H1 (cell line): ENCODE data around the gene SYNPO2L. TPM values are rescaled to one million over a fixed set of nuclear protein-coding genes. Genes with fewer than 3 reads are reported as not detected.

Experiments
- CTBP2 ChIP-seq: IDR thresholded peaks from 2 replicates; pipeline ENCODE4 v1.7.0; 2011; ENCODE audit warnings: borderline replicate concordance, mild to moderate bottlenecking, moderate library complexity, mixed read lengths, low read length; ENCODE audit not compliant: insufficient read depth, insufficient read length
- FOSL1 ChIP-seq: IDR thresholded peaks from 2 replicates; pipeline ENCODE4 v1.6.1; 2011; ENCODE audit warnings: mild to moderate bottlenecking, low read depth, low read length, moderate library complexity; ENCODE audit not compliant: insufficient read depth
- GTF2F1 ChIP-seq: IDR thresholded peaks from 2 replicates; pipeline ENCODE4 v1.6.1; 2012; ENCODE audit warnings: low read depth, low read length, improper control_type of control experiment, borderline replicate concordance
- RBBP5 ChIP-seq: IDR thresholded peaks from 2 replicates; pipeline ENCODE4 v1.7.1; 2012; ENCODE audit warnings: low read depth, mild to moderate bottlenecking, inconsistent platforms, low read length, moderate library complexity, borderline replicate concordance
- SP4 ChIP-seq: IDR thresholded peaks from 2 replicates; pipeline ENCODE4 v1.6.1; 2012; ENCODE audit warnings: low read length, inconsistent platforms
- polyA plus RNA-seq, 7 experiments: library from polyadenylated mRNA; depleted of rRNA in 3 of 7; stranded (reverse) in 5 of 7; unstranded in 2 of 7; fragments of >200 nt in 5 of 7; fragments of 200-250 nt in 2 of 7; gene quantifications; 1 replicate in 5 of 7; 2 replicates in 1 of 7; 4 replicates in 1 of 7; pipeline versions ENCODE4 v1.2.1 to v1.2.3, GENCODE V29; 2011 to 2013; ENCODE audit warnings: missing spikeins in 2 of 7, mixed read lengths in 2 of 7
- total RNA-seq: library from RNA; stranded (reverse); fragmentation: NEBNext Ultra II Directional; extraction: Animal tissue kit (Norgen Biotek cat#: 25700); gene quantifications from 2 replicates; pipeline ENCODE4 v1.2.1, GENCODE V29; 2021
- TF ChIP-seq, protein P1 (sequence below): IDR thresholded peaks from 2 replicates; pipeline ENCODE4 v1.6.1; 2011; ENCODE audit warnings: low read depth, mild to moderate bottlenecking, low read length; ENCODE audit not compliant: insufficient read depth

The SYNPO2L gene
- total and polyA plus RNA-seq, 2 of the 8 experiments (the other 6 are each of a cell fraction or from before 2014, with no cell fraction given) = 0.05 to 0.19 TPM

DNA sequence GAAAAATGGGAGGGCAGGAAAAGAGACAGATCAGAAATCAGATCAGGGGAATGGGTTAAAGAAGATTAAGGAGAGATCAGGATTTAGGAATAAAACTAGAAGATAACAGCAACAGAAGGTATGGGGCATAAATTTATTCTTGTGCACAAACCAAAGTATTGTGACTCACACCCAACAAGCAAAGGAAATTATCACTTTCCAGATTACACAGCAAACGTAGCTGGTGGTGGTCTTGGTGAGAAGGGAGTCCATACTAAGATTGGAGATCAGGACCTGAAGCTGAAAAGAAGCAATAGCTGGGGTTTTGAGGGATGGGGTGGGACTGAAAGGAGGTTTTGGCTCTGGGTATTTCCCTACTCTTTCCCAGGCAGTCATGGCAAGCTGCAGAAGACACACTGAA, 11.1 kb downstream of the SYNPO2L start (continued):
- no peak for TF ChIP-seq CTBP2
- no peak for TF ChIP-seq GTF2F1
- no peak for TF ChIP-seq SP4
- TF ChIP-seq RBBP5 = no peak
- TF ChIP-seq FOSL1 = no peak
- TF ChIP-seq, protein P1, sequence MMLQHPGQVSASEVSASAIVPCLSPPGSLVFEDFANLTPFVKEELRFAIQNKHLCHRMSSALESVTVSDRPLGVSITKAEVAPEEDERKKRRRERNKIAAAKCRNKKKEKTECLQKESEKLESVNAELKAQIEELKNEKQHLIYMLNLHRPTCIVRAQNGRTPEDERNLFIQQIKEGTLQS = no peak
